Liver (tissue), 9 donors: ENCODE results near the gene DDX1. TPM values are rescaled to one million over a fixed set of nuclear protein-coding genes. Genes with fewer than 3 reads are reported as not detected.

Experiments
- DNase-seq: peaks from one replicate; pipeline ENCODE4 v3.0.0-alpha.2; 2017; ENCODE audit warnings: low spot score
- H3K27ac ChIP-seq, 2 donors: one replicate each; pipeline ENCODE4 v1.7.0; 2013; ENCODE audit warnings: inconsistent platforms in 2 of 2, low read length in 2 of 2, control low read depth in 1 of 2, low read depth in 1 of 2, mild to moderate bottlenecking in 1 of 2
- H3K27me3 ChIP-seq, 4 donors: one replicate each; pipeline versions ENCODE4 v1.6.1 to v1.7.0; 2013; ENCODE audit warnings: low read length in 3 of 4, inconsistent platforms in 1 of 4, mild to moderate bottlenecking in 1 of 4, moderate library complexity in 1 of 4; ENCODE audit not compliant: control insufficient read depth in 4 of 4, insufficient read depth in 4 of 4
- H3K36me3 ChIP-seq, 4 donors: one replicate each; pipeline versions ENCODE4 v1.6.1 to v1.7.0; 2013; ENCODE audit warnings: low read length in 3 of 4, mild to moderate bottlenecking in 3 of 4, low read depth in 1 of 4, moderate library complexity in 1 of 4; ENCODE audit not compliant: control insufficient read depth in 4 of 4, insufficient read depth in 3 of 4
- H3K4me1 ChIP-seq, 4 donors: one replicate each; pipeline versions ENCODE4 v1.6.1 to v1.7.0; 2013; ENCODE audit warnings: low read length in 3 of 4, mild to moderate bottlenecking in 3 of 4, moderate library complexity in 1 of 4; ENCODE audit not compliant: control insufficient read depth in 4 of 4, insufficient read depth in 4 of 4
- H3K4me3 ChIP-seq, 3 donors: one replicate each; pipeline versions ENCODE4 v1.6.1 to v1.7.0; 2013; ENCODE audit warnings: low read length in 3 of 3, control low read depth in 1 of 3, low read depth in 1 of 3, mild to moderate bottlenecking in 1 of 3
- H3K9ac ChIP-seq, 2 donors: one replicate each; pipeline ENCODE4 v1.7.0; 2013; ENCODE audit warnings: low read length in 2 of 2, mild to moderate bottlenecking in 2 of 2, moderate library complexity in 2 of 2, control low read depth in 1 of 2, low read depth in 1 of 2
- H3K9me3 ChIP-seq, 4 donors: one replicate each; pipeline versions ENCODE4 v1.6.1 to v1.7.0; 2013; ENCODE audit warnings: low read length in 3 of 4; ENCODE audit not compliant: control insufficient read depth in 4 of 4
- ATF3 ChIP-seq: IDR thresholded peaks from 2 replicates; pipeline ENCODE4 v1.6.1; 2016; ENCODE audit warnings: antibody characterized with exemption
- CTCF ChIP-seq: fragments of 150-350 bp; IDR thresholded peaks from 2 replicates; pipeline ENCODE4 v1.5.1; 2017; ENCODE audit warnings: improper control_type of control experiment, low read depth, low read length; ENCODE audit not compliant: missing input control
- EGR1 ChIP-seq, 2 donors: IDR thresholded peaks; 2 replicates each; pipeline ENCODE4 v1.6.1; 2016 to 2018; ENCODE audit warnings: antibody characterized with exemption in 2 of 2, low read depth in 2 of 2
- FOXA1 ChIP-seq: IDR thresholded peaks from 2 replicates; pipeline ENCODE4 v1.6.1; 2016; ENCODE audit warnings: antibody characterized with exemption
- FOXA2 ChIP-seq: IDR thresholded peaks from 2 replicates; pipeline ENCODE4 v1.6.1; 2016; ENCODE audit warnings: antibody characterized with exemption
- GABPA ChIP-seq, 2 donors: IDR thresholded peaks in 1 of 2; conservative IDR thresholded peaks in 1 of 2; 2 replicates each; pipeline ENCODE4 v1.6.1; 2016; ENCODE audit warnings: antibody characterized with exemption in 2 of 2, mild to moderate bottlenecking in 1 of 2, moderate library complexity in 1 of 2
- HNF4G ChIP-seq: IDR thresholded peaks from 2 replicates; pipeline ENCODE4 v1.6.1; 2016; ENCODE audit warnings: antibody characterized with exemption
- MAX ChIP-seq: IDR thresholded peaks from 2 replicates; pipeline ENCODE4 v1.6.1; 2016; ENCODE audit warnings: antibody characterized with exemption
- NR2F2 ChIP-seq: IDR thresholded peaks from 2 replicates; pipeline ENCODE4 v1.6.1; 2016; ENCODE audit warnings: antibody characterized with exemption
- RAD21 ChIP-seq, 2 donors: IDR thresholded peaks; 2 replicates each; pipeline ENCODE4 v1.6.1; 2016; ENCODE audit warnings: antibody characterized with exemption in 2 of 2, mild to moderate bottlenecking in 2 of 2
- REST ChIP-seq: IDR thresholded peaks from 2 replicates; pipeline ENCODE4 v1.6.1; 2016; ENCODE audit warnings: antibody characterized with exemption, mild to moderate bottlenecking
- SP1 ChIP-seq: IDR thresholded peaks from 2 replicates; pipeline ENCODE4 v1.6.1; 2018; ENCODE audit warnings: antibody characterized with exemption, mild to moderate bottlenecking
- YY1 ChIP-seq: IDR thresholded peaks from 2 replicates; pipeline ENCODE4 v1.6.1; 2016; ENCODE audit warnings: antibody characterized with exemption, mild to moderate bottlenecking
- ZBTB33 ChIP-seq: IDR thresholded peaks from 2 replicates; pipeline ENCODE4 v1.6.1; 2016; ENCODE audit warnings: antibody characterized with exemption
- WGBS: extraction: QIAGEN DNeasy Blood & Tissue Kit; methylation state at CpG from one replicate; pipeline ENCODE4 v1.1.7; 2013; 5-methylcytosine and 5-hydroxymethylcytosine counted together
- polyA plus RNA-seq, 2 donors: library from polyadenylated mRNA; stranded (reverse) in 1 of 2; unstranded in 1 of 2; fragments of 200-250 nt in 1 of 2; fragments of >200 nt in 1 of 2; fragmentation: Nextera tagmentation in 1 of 2; extraction: Ambion mirVana in 1 of 2; gene quantifications; one replicate each; pipeline versions ENCODE4 v1.2.1 to v1.2.3, GENCODE V29; 2013 to 2015
- total RNA-seq, 2 donors: library from RNA; depleted of rRNA; stranded (reverse); fragments of >200 nt; gene quantifications; one replicate each; pipeline ENCODE4 v1.2.3, GENCODE V29; 2014
- donor health status: healthy.
- donor health status: healthy.
- donor health status: healthy.
- donor health status: healthy.
- donor health status: healthy.

DDX1 gene
- total and polyA plus RNA-seq, 4 donors, result 31.7 to 43.9 (median 38.8) TPM

GRCh38 chr2:15645720-15646385, 54.2 kb downstream of the DDX1 start (continued):
- no peak for TF ChIP-seq ZBTB33
- TF ChIP-seq FOXA2, result no peak
- TF ChIP-seq GABPA (IDR thresholded peaks at IDR 0.05 in 1 of 2, conservative IDR thresholded peaks at IDR 0.05 in 1 of 2), result no peak
- TF ChIP-seq MAX, result no peak
- no peak for TF ChIP-seq NR2F2

- H3K4me1 ChIP-seq, result peaks cover 0 to 3% (median 0%) of the 10 kb centered on the region in 4 donors
- H3K27me3 ChIP-seq, result no peaks in the 10 kb centered on the region
- no peak overlapping the region for H3K9ac ChIP-seq
- H3K9me3 ChIP-seq, result no peaks in the 10 kb centered on the region
- no peak for DNase-seq
- no peak overlapping the region for H3K4me3 ChIP-seq
- no peak overlapping the region for H3K27ac ChIP-seq
- TF ChIP-seq ZBTB33 (no peak), FOXA1 (no peak), HNF4G (no peak), GABPA (IDR thresholded peaks at IDR 0.05 in 1 of 2, conservative IDR thresholded peaks at IDR 0.05 in 1 of 2) (no peak), FOXA2 (no peak)
- H3K36me3 ChIP-seq, result no peaks in the 10 kb centered on the region
- 92% methylated on average over 6 of the region's 6 CpGs for WGBS
Observed at GRCh38 chr2:15646661-15647060, 55.0 kb downstream of the DDX1 start.

GRCh38 chr2:15647622-15648590, 56.2 kb downstream of the DDX1 start:
- H3K9me3 ChIP-seq, result no peaks in the 10 kb centered on the region
- no peak for DNase-seq
- H3K4me3 ChIP-seq, result no peak overlapping the region
- H3K36me3 ChIP-seq, result no peaks in the 10 kb centered on the region
- H3K27me3 ChIP-seq, result no peaks in the 10 kb centered on the region
- H3K4me1 ChIP-seq, result no peaks in the 10 kb centered on the region
- H3K27ac ChIP-seq, result no peak overlapping the region
- no peak overlapping the region for H3K9ac ChIP-seq
- 93% methylated on average over 18 of the region's 18 CpGs for WGBS
- TF ChIP-seq YY1 (no peak), FOXA1 (no peak), EGR1 (IDR thresholded peaks at IDR 0.05; ENCODE audit: low read depth in 2 of 2) (no peak), RAD21 (IDR thresholded peaks at IDR 0.05) (no peak), ZBTB33 (no peak), GABPA (IDR thresholded peaks at IDR 0.05 in 1 of 2, conservative IDR thresholded peaks at IDR 0.05 in 1 of 2) (no peak), ATF3 (no peak), FOXA2 (no peak), CTCF (no peak), SP1 (no peak), REST (no peak), NR2F2 (no peak)
